Body of pancreas (tissue), 4 donors: Measurements from ENCODE around the gene DESI1. TPM values are rescaled to one million over a fixed set of nuclear protein-coding genes. Genes with fewer than 3 reads are reported as not detected.

Experiments used
- ATAC-seq: fragments of 150-250 bp; one replicate; pipeline ENCODE4 v1.9.1; 2016
- DNase-seq, 4 donors: peaks; one replicate each; pipeline ENCODE4 v3.0.0-alpha.2; 2019
- H3K27ac ChIP-seq, 4 donors: fragments of 200-600 bp; sonication (generic); 1 replicate in 3 of 4; 2 replicates in 1 of 4; pipeline versions ENCODE4 v1.5.1 to v1.6.1; 2016 to 2019; ENCODE audit warnings: mild to moderate bottlenecking in 1 of 4, mixed read lengths in 1 of 4, moderate library complexity in 1 of 4
- H3K27me3 ChIP-seq, 2 donors: fragments of 200-600 bp; sonication (generic); one replicate each; pipeline ENCODE4 v1.6.0; 2016; ENCODE audit warnings: mild to moderate bottlenecking in 1 of 2
- H3K36me3 ChIP-seq, 2 donors: fragments of 200-600 bp; sonication (generic); replicated peaks in 1 of 2; 2 replicates each; pipeline ENCODE4 v1.5.1; 2016; ENCODE audit warnings: low read depth in 2 of 2; ENCODE audit not compliant: insufficient read depth in 1 of 2
- H3K4me1 ChIP-seq: fragments of 200-600 bp; sonication (generic); one replicate; pipeline ENCODE4 v1.6.0; 2016
- H3K4me3 ChIP-seq, 2 donors: fragments of 200-600 bp; sonication (generic); 1 replicate in 1 of 2; 2 replicates in 1 of 2; pipeline ENCODE4 v1.5.1; 2016 to 2019
- H3K9me3 ChIP-seq, 3 donors: fragments of 200-600 bp; sonication (generic); 1 replicate in 2 of 3; 2 replicates in 1 of 3; pipeline ENCODE4 v1.5.1; 2016
- POLR2A ChIP-seq, 3 donors: fragments of 450-650 bp; IDR thresholded peaks; one replicate each; pipeline ENCODE4 v1.6.1; 2016; ENCODE audit warnings: antibody characterized with exemption in 3 of 3, mild to moderate bottlenecking in 2 of 3
- WGBS, 2 donors: methylation state at CpG; one replicate each; pipeline ENCODE4 v1.1.5; 2017; 5-methylcytosine and 5-hydroxymethylcytosine counted together
- intact Hi-C: fragments of 100-400 bp; cut with DNase I; formaldehyde crosslinking; loops from one replicate; pipeline ENCODE4 v1.15.1; 2023
- total RNA-seq, 2 donors: library from RNA; depleted of rRNA; stranded (reverse); fragments of >200 nt; gene quantifications; one replicate each; pipeline ENCODE4 v1.1.0, GENCODE V29; 2016
- TF ChIP-seq, protein P1 (sequence below), 7 experiments: fragments of 450-650 bp in 4 of 7; fragments of 200-600 bp in 3 of 7; sonication (generic) in 3 of 7; IDR thresholded peaks; one replicate each; pipeline ENCODE4 v1.5.1; 2016 to 2019; ENCODE audit warnings: antibody characterized with exemption in 7 of 7

The DESI1 gene
- total RNA-seq, 2 donors from 2014 or later: 11.2 to 17.1 TPM

DNA sequence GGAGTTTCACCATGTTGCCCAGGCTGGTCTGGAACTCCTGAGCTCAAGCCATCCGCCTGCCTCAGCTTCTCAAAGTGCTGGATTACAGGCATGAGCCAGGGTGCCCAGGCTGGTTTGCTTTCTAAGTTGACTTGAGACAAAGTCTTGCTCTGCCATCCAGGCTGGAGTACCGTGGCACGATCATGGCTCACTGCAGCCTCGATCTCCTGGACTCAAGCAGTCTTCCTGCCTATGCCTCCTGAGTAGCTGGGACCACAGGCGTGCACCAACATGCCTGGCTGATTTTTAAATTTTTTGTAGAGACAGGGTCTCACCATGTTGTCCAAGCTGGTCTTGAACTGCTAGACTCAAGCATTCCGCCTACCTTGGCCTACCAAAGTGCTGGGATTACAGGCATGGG lies 36.9 kb upstream of the DESI1 start:
- no peak for DNase-seq
- no peak for ATAC-seq
- Histone ChIP-seq H3K27me3 (no peaks in the 10 kb centered on the region), H3K36me3 (peaks cover 16 to 56% of the 10 kb centered on the region in 2 donors), H3K9me3 (no peaks in the 10 kb centered on the region), H3K4me3 (no peak overlapping the region), H3K27ac (no peak overlapping the region), H3K4me1 (no peaks in the 10 kb centered on the region)
- no peak for TF ChIP-seq POLR2A (IDR thresholded peaks at IDR 0.05)
- TF ChIP-seq, protein P1, sequence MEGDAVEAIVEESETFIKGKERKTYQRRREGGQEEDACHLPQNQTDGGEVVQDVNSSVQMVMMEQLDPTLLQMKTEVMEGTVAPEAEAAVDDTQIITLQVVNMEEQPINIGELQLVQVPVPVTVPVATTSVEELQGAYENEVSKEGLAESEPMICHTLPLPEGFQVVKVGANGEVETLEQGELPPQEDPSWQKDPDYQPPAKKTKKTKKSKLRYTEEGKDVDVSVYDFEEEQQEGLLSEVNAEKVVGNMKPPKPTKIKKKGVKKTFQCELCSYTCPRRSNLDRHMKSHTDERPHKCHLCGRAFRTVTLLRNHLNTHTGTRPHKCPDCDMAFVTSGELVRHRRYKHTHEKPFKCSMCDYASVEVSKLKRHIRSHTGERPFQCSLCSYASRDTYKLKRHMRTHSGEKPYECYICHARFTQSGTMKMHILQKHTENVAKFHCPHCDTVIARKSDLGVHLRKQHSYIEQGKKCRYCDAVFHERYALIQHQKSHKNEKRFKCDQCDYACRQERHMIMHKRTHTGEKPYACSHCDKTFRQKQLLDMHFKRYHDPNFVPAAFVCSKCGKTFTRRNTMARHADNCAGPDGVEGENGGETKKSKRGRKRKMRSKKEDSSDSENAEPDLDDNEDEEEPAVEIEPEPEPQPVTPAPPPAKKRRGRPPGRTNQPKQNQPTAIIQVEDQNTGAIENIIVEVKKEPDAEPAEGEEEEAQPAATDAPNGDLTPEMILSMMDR (IDR thresholded peaks at IDR 0.05): no peak
- whole genome bisulfite sequencing, 2 donors: 91 to 98% methylated on average over 6 of the region's 6 CpGs
- intact Hi-C loops: no loop called here

DNA sequence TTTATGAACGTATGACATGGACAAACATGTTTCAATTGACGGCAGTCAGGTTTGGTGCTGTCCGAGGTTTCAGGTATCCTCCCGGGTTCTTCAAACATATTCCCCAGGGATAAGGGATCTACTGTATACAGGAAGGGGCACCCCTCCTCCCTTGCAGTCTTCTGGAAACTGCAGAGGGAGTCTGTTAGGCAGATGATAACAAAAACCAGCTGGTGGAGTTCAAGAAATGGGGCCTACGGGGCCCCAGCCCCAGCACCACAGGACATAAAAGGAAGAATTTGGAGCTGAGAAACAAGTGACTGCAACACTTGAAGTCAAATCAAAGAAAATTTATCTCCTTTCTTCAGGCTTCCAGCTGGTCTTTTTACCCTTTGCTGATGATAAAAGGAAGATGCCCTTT lies 35.7 kb upstream of the DESI1 start:
- Histone ChIP-seq H3K4me3 (no peak overlapping the region), H3K36me3 (peaks cover 16 to 63% of the 10 kb centered on the region in 2 donors), H3K9me3 (no peaks in the 10 kb centered on the region), H3K27me3 (no peaks in the 10 kb centered on the region), H3K27ac (no peak overlapping the region), H3K4me1 (no peaks in the 10 kb centered on the region)
- intact Hi-C loops: no loop called here
- ATAC-seq (no peak), DNase-seq (no peak)
- TF ChIP-seq, protein P1 (IDR thresholded peaks at IDR 0.05): no peak
- TF ChIP-seq POLR2A (IDR thresholded peaks at IDR 0.05): no peak
- WGBS, 2 donors: 79 to 81% methylated on average over 5 of the region's 5 CpGs

DNA sequence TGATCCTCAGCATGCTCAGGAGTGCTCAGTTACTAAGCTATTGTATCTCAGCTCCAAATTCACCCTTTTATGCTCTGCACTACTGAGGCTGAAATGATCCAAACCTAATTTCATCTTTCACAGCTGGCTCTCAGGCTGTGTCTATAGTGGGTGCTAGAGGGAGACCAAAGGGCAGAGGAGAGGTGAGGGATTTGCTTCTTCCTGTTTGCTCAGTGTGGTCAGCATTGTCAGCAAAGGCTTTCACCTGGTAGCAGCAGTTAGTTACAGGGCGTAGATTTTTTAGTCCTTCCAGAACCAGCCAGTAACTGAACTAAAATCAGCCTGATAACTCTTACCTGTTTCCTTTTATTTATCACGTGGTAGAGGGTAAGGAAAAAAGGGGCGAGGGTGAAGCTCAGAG lies 33.5 kb upstream of the DESI1 start:
- H3K27ac ChIP-seq: no peak overlapping the region
- peaks cover 22 to 58% of the 10 kb centered on the region in 2 donors for H3K36me3 ChIP-seq
- no peak for ATAC-seq
- H3K27me3 ChIP-seq: no peaks in the 10 kb centered on the region
- WGBS, 2 donors: 88 to 98% methylated on average over 3 of the region's 3 CpGs
- H3K9me3 ChIP-seq: no peaks in the 10 kb centered on the region
- H3K4me1 ChIP-seq: no peaks in the 10 kb centered on the region
- intact Hi-C loops: no loop called here
- no peak overlapping the region for H3K4me3 ChIP-seq
- TF ChIP-seq, protein P1 (IDR thresholded peaks at IDR 0.05): no peak
- TF ChIP-seq POLR2A (IDR thresholded peaks at IDR 0.05): no peak
- no peak for DNase-seq

GRCh38 chr22:41650821-41651220 lies 30.0 kb upstream of the DESI1 start:
- TF ChIP-seq POLR2A (IDR thresholded peaks at IDR 0.05): no peak
- TF ChIP-seq, protein P1 (IDR thresholded peaks at IDR 0.05): no peak
- intact Hi-C loops: no loop called here
- no peak for ATAC-seq
- no peak for DNase-seq
- Histone ChIP-seq H3K27ac (no peak overlapping the region), H3K4me3 (no peak overlapping the region), H3K36me3 (peaks cover 28 to 52% of the 10 kb centered on the region in 2 donors), H3K9me3 (no peaks in the 10 kb centered on the region), H3K27me3 (no peaks in the 10 kb centered on the region), H3K4me1 (no peaks in the 10 kb centered on the region)
- WGBS, 2 donors: 94 to 97% methylated on average over 11 of the region's 11 CpGs

GRCh38 chr22:41650229-41650628 lies 29.4 kb upstream of the DESI1 start:
- H3K4me1 ChIP-seq: no peaks in the 10 kb centered on the region
- H3K36me3 ChIP-seq: peaks cover 29 to 52% of the 10 kb centered on the region in 2 donors
- H3K27ac ChIP-seq: no peak overlapping the region
- ATAC-seq (no peak), DNase-seq (no peak)
- TF ChIP-seq, protein P1 (IDR thresholded peaks at IDR 0.05): no peak
- TF ChIP-seq POLR2A (IDR thresholded peaks at IDR 0.05): no peak
- H3K4me3 ChIP-seq: no peak overlapping the region
- intact Hi-C loops: no loop called here
- H3K9me3 ChIP-seq: no peaks in the 10 kb centered on the region
- H3K27me3 ChIP-seq: no peaks in the 10 kb centered on the region
- 91 to 100% methylated on average over 1 of the region's 1 CpG for WGBS, 2 donors
